A204.1 (cell line): ENCODE data around the gene TBC1D9B.
"Not testable (repeated sequence)": the region's sequence is repeated elsewhere in the genome, so short reads cannot be mapped to it uniquely, and the experiment has no call there.

Source experiments
- FAIRE-seq: peaks from 2 replicates; lab custom pipeline; 2012; peaks lifted over from hg19 to GRCh38; lab: Jason Lieb, UNC

The TBC1D9B gene

GRCh38 chr5:179837076-179838011, 70.4 kb downstream of the TBC1D9B start:
- no peak for FAIRE-seq

- FAIRE-seq: no peak
Measured at GRCh38 chr5:179836225-179837019, 71.3 kb downstream of the TBC1D9B start.

- not testable (repeated sequence) for FAIRE-seq
Measured at GRCh38 chr5:179834871-179835270, 72.8 kb downstream of the TBC1D9B start.

GRCh38 chr5:179834120-179834519, 73.6 kb downstream of the TBC1D9B start:
- FAIRE-seq: no peak

- FAIRE-seq: no peak
Measured at GRCh38 chr5:179833709-179834070, 74.0 kb downstream of the TBC1D9B start.

GRCh38 chr5:179833056-179833708, 74.5 kb downstream of the TBC1D9B start:
- FAIRE-seq: no peak

- FAIRE-seq: no peak
Measured at GRCh38 chr5:179832039-179832745, 75.5 kb downstream of the TBC1D9B start.

- no peak for FAIRE-seq
Measured at GRCh38 chr5:179830818-179831468, 76.8 kb downstream of the TBC1D9B start.

GRCh38 chr5:179829732-179830435, 77.8 kb downstream of the TBC1D9B start:
- no peak for FAIRE-seq

GRCh38 chr5:179828756-179829421, 78.8 kb downstream of the TBC1D9B start:
- FAIRE-seq: no peak

GRCh38 chr5:179827680-179828079, 80.0 kb downstream of the TBC1D9B start:
- FAIRE-seq: no peak

GRCh38 chr5:179825655-179826182, 82.0 kb downstream of the TBC1D9B start:
- no peak for FAIRE-seq

- FAIRE-seq: no peak
Measured at GRCh38 chr5:179824745-179825112, 83.0 kb downstream of the TBC1D9B start.

- FAIRE-seq: no peak
Measured at GRCh38 chr5:179823937-179824744, 83.6 kb downstream of the TBC1D9B start.

- no peak for FAIRE-seq
Measured at GRCh38 chr5:179822444-179822990, 85.2 kb downstream of the TBC1D9B start.

- FAIRE-seq: no peak
Measured at GRCh38 chr5:179822059-179822432, 85.7 kb downstream of the TBC1D9B start.

GRCh38 chr5:179821298-179822058, 86.2 kb downstream of the TBC1D9B start:
- peak; percentile 72 for FAIRE-seq
